SK-N-MC (cell line): ENCODE measurements around the gene SLC9A9.

ENCODE experiments used
- DNase-seq: peaks from one replicate; pipeline ENCODE4 v3.0.0-alpha.2; 2011; ENCODE audit warnings: low read depth, low spot score
- H3K27ac ChIP-seq: fragments of 200-600 bp; sonication (generic); 2 replicates; pipeline ENCODE4 v1.5.1; 2016; ENCODE audit warnings: mixed run types
- H3K36me3 ChIP-seq: fragments of 200-600 bp; sonication (generic); 2 replicates; pipeline ENCODE4 v1.6.1; 2017; ENCODE audit warnings: antibody characterized with exemption, low read length, mixed read lengths; ENCODE audit not compliant: insufficient read depth
- H3K4me3 ChIP-seq: fragments of 200-600 bp; sonication (generic); 2 replicates; pipeline ENCODE4 v1.5.1; 2016
- H3K9ac ChIP-seq: fragments of 200-600 bp; sonication (generic); 2 replicates; pipeline ENCODE4 v1.8.0; 2017; ENCODE audit warnings: mixed run types, mixed read lengths; ENCODE audit not compliant: insufficient read length
- H3K9me3 ChIP-seq: fragments of 200-600 bp; sonication (generic); 2 replicates; pipeline ENCODE4 v1.6.1; 2017; ENCODE audit warnings: low read depth, mild to moderate bottlenecking, antibody characterized with exemption, low read length, moderate library complexity, mixed read lengths
- EZH2 ChIP-seq: fragments of 200-600 bp; sonication (generic); IDR thresholded peaks from one replicate; pipeline ENCODE4 v1.6.1; 2017; ENCODE audit warnings: antibody characterized with exemption
- FOXP2 ChIP-seq: optimal IDR thresholded peaks from 2 replicates; pipeline ENCODE3; 2011; ENCODE audit warnings: mild to moderate bottlenecking, moderate library complexity; ENCODE audit not compliant: insufficient read depth; ENCODE audit errors: extremely low read length, control extremely low read depth
- POLR2AphosphoS5 ChIP-seq: IDR thresholded peaks from 2 replicates; pipeline ENCODE4 v1.6.1; 2012; ENCODE audit warnings: mild to moderate bottlenecking, low read depth, low read length, borderline replicate concordance

The SLC9A9 gene

GRCh38 chr3:143222505-143222904 is 625.8 kb downstream of the SLC9A9 start:
- no peak overlapping the region for H3K9ac ChIP-seq

GRCh38 chr3:143221446-143221845 is 626.8 kb downstream of the SLC9A9 start:
- no peak overlapping the region for H3K9ac ChIP-seq
- H3K9me3 ChIP-seq = no peaks in the 10 kb centered on the region
- no peaks in the 10 kb centered on the region for H3K36me3 ChIP-seq
- no peak overlapping the region for H3K4me3 ChIP-seq
- TF ChIP-seq EZH2 (no peak), FOXP2 (no peak), POLR2AphosphoS5 (no peak)
- DNase-seq = no peak
- H3K27ac ChIP-seq = no peak overlapping the region

More at GRCh38 chr3:143222505-143222904, 625.8 kb downstream of the SLC9A9 start:
- TF ChIP-seq FOXP2 = no peak
- no peak for TF ChIP-seq EZH2
- no peaks in the 10 kb centered on the region for H3K36me3 ChIP-seq
- H3K9me3 ChIP-seq = no peaks in the 10 kb centered on the region
- H3K4me3 ChIP-seq = no peak overlapping the region
- H3K27ac ChIP-seq = no peak overlapping the region
- no peak for DNase-seq

- H3K9ac ChIP-seq = no peak overlapping the region
- TF ChIP-seq EZH2 (no peak), FOXP2 (no peak), POLR2AphosphoS5 (no peak)
- no peaks in the 10 kb centered on the region for H3K36me3 ChIP-seq
- no peak overlapping the region for H3K4me3 ChIP-seq
- no peak overlapping the region for H3K27ac ChIP-seq
- DNase-seq = no peak
- H3K9me3 ChIP-seq = no peaks in the 10 kb centered on the region
These were observed 627.5 kb downstream of the SLC9A9 start for GRCh38 chr3:143220741-143221140.

DNA sequence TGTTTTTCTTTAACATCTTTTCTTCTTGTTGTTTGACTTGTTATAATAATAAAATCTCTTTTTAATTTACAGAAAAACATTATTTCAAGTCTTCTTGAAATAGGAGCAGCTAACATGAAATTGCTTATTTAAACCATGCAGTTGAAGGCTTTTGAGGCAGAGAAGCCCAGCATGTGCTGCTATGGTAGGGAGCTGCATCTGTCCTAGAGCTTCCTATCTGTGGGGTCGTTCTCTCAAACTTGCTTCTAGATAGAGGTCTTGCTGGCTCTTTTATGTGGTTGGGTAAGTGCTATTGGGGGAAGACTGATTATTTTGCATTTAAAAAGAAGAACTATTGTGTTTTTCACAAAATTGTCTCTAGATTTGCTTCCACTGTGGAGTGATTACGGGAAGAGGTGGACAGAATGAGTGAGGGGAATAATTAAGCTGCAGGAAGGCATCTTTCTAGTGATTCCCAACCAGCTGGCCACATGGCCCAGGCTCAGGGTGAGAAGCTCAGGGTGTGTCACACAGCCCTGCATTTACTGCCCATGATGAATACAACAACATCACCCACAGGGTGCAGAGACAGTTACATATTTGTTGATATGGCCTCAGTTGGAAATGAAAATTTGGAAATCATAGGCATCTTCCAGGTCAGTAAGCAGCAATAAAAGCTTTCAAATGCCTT is 630.0 kb downstream of the SLC9A9 start:
- Histone ChIP-seq H3K4me3 (no peak overlapping the region), H3K9ac (no peak overlapping the region), H3K36me3 (no peaks in the 10 kb centered on the region), H3K27ac (no peak overlapping the region), H3K9me3 (no peaks in the 10 kb centered on the region)
- TF ChIP-seq FOXP2 = no peak
- no peak for TF ChIP-seq POLR2AphosphoS5
- TF ChIP-seq EZH2 = no peak
- DNase-seq = no peak

DNA sequence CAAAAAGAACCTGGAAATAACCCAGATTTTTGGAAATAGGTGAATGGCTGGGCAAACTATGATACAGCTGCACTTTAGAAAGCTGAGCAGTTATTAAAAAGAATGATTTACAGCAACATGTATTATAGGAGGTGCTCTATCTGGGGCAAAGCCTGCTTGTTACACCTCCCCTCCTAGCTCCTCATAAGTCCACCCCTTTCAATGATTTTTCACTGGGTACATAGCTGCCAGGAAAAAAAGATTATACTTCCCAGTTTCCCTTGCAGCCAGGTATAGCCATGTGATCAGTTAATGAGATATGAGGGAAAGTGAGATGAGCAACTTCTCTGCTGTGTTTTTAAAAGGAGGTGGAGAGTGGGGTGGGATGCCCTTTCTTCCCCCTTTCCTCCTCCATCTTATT is 631.0 kb downstream of the SLC9A9 start:
- Histone ChIP-seq H3K27ac (no peak overlapping the region), H3K36me3 (no peaks in the 10 kb centered on the region), H3K9ac (no peak overlapping the region), H3K9me3 (no peaks in the 10 kb centered on the region), H3K4me3 (no peak overlapping the region)
- DNase-seq = no peak
- no peak for TF ChIP-seq FOXP2
- no peak for TF ChIP-seq EZH2
- TF ChIP-seq POLR2AphosphoS5 = no peak

GRCh38 chr3:143216709-143217182 is 631.5 kb downstream of the SLC9A9 start:
- no peaks in the 10 kb centered on the region for H3K9me3 ChIP-seq
- H3K4me3 ChIP-seq = no peak overlapping the region
- H3K36me3 ChIP-seq = no peaks in the 10 kb centered on the region
- H3K9ac ChIP-seq = no peak overlapping the region
- H3K27ac ChIP-seq = no peak overlapping the region
- no peak for DNase-seq
- TF ChIP-seq POLR2AphosphoS5 (no peak), EZH2 (no peak), FOXP2 (no peak)
